DOHH2 (cell line): ENCODE results near the gene GRIN2A.

Experiments
- CTCF ChIP-seq: fragments of 200-600 bp; sonication (generic); IDR thresholded peaks from one replicate; pipeline ENCODE4 v1.5.1; 2014; ENCODE audit warnings: antibody characterized with exemption, mild to moderate bottlenecking, low read depth, low read length; ENCODE audit not compliant: poor library complexity, severe bottlenecking
- EZH2phosphoT487 ChIP-seq: fragments of 200-600 bp; sonication (generic); IDR thresholded peaks from 2 replicates; pipeline ENCODE4 v1.6.1; 2017; ENCODE audit warnings: borderline replicate concordance, mild to moderate bottlenecking, antibody characterized with exemption, low read length, moderate library complexity, mixed read lengths

- TF ChIP-seq CTCF (no peak), EZH2phosphoT487 (no peak)
These were observed 45.3 kb downstream of the GRIN2A start for GRCh38 chr16:10136916-10137315.
